Measurements from ENCODE around the gene FBXL16.

Gene FBXL16

GRCh38 chr16:733382-734207 lies 28.0 kb upstream of the FBXL16 start:
- no peak overlapping the region for H3K27ac ChIP-seq
- no peak for TF ChIP-seq CTCF (conservative IDR thresholded peaks at IDR 0.05)

GRCh38 chr16:732936-733335 lies 27.3 kb upstream of the FBXL16 start:
- no peak for TF ChIP-seq CTCF (conservative IDR thresholded peaks at IDR 0.05)
- H3K27ac ChIP-seq = no peak overlapping the region

GRCh38 chr16:732332-732731 lies 26.7 kb upstream of the FBXL16 start:
- no peak for TF ChIP-seq CTCF (conservative IDR thresholded peaks at IDR 0.05)

GRCh38 chr16:730666-731509 lies 25.3 kb upstream of the FBXL16 start:
- H3K27ac ChIP-seq = no peak overlapping the region
- no peak for TF ChIP-seq CTCF (conservative IDR thresholded peaks at IDR 0.05)

More at GRCh38 chr16:732332-732731, 26.7 kb upstream of the FBXL16 start:
- H3K27ac ChIP-seq = no peak overlapping the region

DNA sequence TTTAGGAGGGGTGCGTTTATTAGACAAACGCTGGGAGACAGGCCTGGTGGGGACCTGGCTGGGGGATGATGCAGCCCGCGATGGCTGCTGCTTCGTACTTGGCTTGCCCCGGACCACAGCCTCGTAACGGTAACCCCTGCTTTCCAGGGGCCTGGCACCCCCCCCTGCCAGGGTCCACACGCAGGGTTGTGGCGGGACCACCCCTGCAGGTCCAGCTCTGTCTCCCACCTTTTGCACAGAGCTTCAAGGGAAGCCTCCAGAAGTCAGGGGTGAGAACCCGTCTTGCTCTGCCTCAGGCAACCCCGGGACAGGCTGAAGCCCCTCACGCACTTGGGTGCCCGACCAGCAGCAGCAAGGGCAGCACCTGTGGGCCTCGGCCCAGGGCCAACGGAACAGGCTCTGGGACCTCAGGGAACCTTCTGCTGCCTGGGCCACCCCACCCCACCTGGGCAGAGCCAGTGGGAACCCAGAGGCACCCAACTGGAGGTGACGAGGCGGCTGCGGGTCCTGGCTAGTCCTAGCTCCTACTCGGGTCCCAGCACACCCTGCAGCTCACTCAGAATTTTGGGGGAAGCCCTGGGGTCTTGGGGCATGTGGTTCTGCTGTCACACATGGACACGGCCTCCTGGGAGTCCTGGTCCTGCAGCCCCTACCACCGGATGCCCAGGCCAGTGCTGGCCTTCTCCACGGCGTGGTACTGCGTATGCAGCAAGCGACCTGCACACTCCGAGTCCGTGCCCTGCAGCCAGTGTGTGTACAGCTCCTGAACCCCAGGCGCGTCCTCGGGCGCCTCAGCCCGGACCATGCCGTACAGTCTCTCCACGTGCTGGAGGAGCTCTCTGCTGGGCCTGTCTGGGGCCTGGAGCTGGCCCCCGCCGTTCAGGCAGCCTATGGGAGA lies 24.4 kb upstream of the FBXL16 start:
- no peak for TF ChIP-seq CTCF (conservative IDR thresholded peaks at IDR 0.05)
- H3K27ac ChIP-seq = peak overlapping the region; percentile 90; the same call in 1 of the 2 replicates

DNA sequence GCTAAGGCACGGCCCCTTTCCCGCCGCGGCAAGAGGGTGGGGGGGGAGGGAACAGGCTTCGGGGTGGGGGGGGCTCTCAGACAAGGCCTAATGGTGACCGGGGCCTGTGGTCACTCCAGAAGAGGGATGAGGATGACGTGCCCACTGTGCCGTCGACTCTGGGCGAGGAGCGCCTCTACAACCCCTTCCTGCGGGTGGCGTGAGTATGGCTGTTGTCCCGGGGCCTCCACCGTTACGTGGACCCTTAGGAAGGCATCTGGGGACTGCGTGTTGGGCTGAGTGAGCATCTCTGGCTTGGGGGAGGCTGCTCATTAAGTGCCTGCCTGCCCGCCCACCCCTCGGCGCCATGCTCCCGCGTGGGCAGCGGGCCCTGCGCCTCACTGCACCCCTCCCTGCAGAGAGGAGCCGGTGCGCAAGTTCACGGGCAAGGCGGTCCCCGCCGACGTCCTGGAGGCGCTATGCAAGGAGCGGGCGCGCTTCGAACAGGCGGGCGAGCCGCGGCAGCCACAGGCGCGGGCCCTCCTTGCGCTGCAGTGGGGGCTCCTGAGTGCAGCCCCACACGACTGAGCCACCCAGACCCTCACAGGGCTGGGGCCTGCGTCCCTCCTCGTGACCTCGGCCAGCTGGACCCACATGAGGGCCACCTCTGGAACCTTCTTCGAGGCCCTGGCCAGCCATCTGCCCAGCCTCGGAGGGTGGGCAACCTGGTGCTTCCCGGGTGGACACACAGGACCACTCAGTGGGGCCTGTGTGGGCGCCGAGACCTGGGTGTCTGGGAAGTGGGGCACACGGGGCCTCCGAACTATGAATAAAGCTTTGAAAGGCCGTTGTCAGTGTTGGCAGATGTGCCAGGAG lies 23.5 kb upstream of the FBXL16 start:
- TF ChIP-seq CTCF (conservative IDR thresholded peaks at IDR 0.05) = no peak
- peak overlapping the region; percentile 90 for H3K27ac ChIP-seq
